HepG2 (cell line): ENCODE results near the gene BLOC1S4. TPM values are rescaled to one million over a fixed set of nuclear protein-coding genes. Genes with fewer than 3 reads are reported as not detected.

Experiments
- DR1 ChIP-seq: sonication (generic); formaldehyde crosslinking; IDR thresholded peaks from 2 replicates; pipeline ENCODE4 v1.8.0; 2021; ENCODE audit warnings: mild to moderate bottlenecking, missing genetic modification reagents, inconsistent platforms
- ELF3 ChIP-seq: IDR thresholded peaks from 2 replicates; pipeline ENCODE4 v1.6.1; 2016; ENCODE audit warnings: missing genetic modification reagents, missing compliant biosample characterization
- EZH2 ChIP-seq: conservative IDR thresholded peaks from 2 replicates; pipeline ENCODE4 v1.6.1; 2012; ENCODE audit warnings: mild to moderate bottlenecking, low read depth, low read length, moderate library complexity
- GATA4 ChIP-seq: sonication (generic); IDR thresholded peaks from 2 replicates; pipeline ENCODE4 v1.6.1; 2016; ENCODE audit warnings: antibody characterized with exemption, low read depth, borderline replicate concordance
- HES4 ChIP-seq: sonication (generic); formaldehyde crosslinking; IDR thresholded peaks from 2 replicates; pipeline ENCODE4 v1.9.0; 2021; ENCODE audit warnings: mild to moderate bottlenecking, missing genetic modification reagents, borderline replicate concordance
- JUN ChIP-seq: sonication (generic); formaldehyde crosslinking; IDR thresholded peaks from 2 replicates; pipeline ENCODE4 v1.4.0; 2020; ENCODE audit warnings: mild to moderate bottlenecking, missing genetic modification reagents
- KLF12 ChIP-seq: sonication (generic); formaldehyde crosslinking; IDR thresholded peaks from 2 replicates; pipeline ENCODE4 v1.4.0; 2020; ENCODE audit warnings: missing genetic modification reagents, borderline replicate concordance
- NAIF1 ChIP-seq: sonication (generic); formaldehyde crosslinking; IDR thresholded peaks from 2 replicates; pipeline ENCODE4 v1.5.0; 2020; ENCODE audit warnings: mild to moderate bottlenecking, missing genetic modification reagents, borderline replicate concordance
- NCOA1 ChIP-seq: sonication (generic); formaldehyde crosslinking; IDR thresholded peaks from 2 replicates; pipeline ENCODE4 v1.9.0; 2021; ENCODE audit warnings: missing genetic modification reagents
- RFX1 ChIP-seq: fragments of 450-650 bp; IDR thresholded peaks from 2 replicates; pipeline ENCODE4 v1.6.1; 2017
- SP5 ChIP-seq: IDR thresholded peaks from 2 replicates; pipeline ENCODE4 v1.6.1; 2016; ENCODE audit warnings: low read depth, borderline replicate concordance
- TAF15 ChIP-seq: fragments of 200-400 bp; formaldehyde crosslinking; IDR thresholded peaks from one replicate; pipeline ENCODE4 v1.6.1; 2018; ENCODE audit warnings: mild to moderate bottlenecking, low read depth, low read length; ENCODE audit not compliant: poor library complexity, severe bottlenecking
- ZBTB1 ChIP-seq: sonication (generic); formaldehyde crosslinking; IDR thresholded peaks from 2 replicates; pipeline ENCODE4 v1.4.0; 2020; ENCODE audit warnings: missing genetic modification reagents, borderline replicate concordance
- ZBTB44 ChIP-seq: sonication (generic); formaldehyde crosslinking; IDR thresholded peaks from 2 replicates; pipeline ENCODE4 v1.4.0; 2020; ENCODE audit warnings: missing genetic modification reagents
- ZNF260 ChIP-seq: sonication (generic); formaldehyde crosslinking; IDR thresholded peaks from 2 replicates; pipeline ENCODE4 v1.4.0; 2020; ENCODE audit warnings: missing genetic modification reagents, low read depth, mild to moderate bottlenecking, borderline replicate concordance
- ZNF574 ChIP-seq: sonication (generic); formaldehyde crosslinking; IDR thresholded peaks from 2 replicates; pipeline ENCODE4 v1.4.0; 2020; ENCODE audit warnings: missing genetic modification reagents
- ZNF660 ChIP-seq: sonication (generic); formaldehyde crosslinking; IDR thresholded peaks from 2 replicates; pipeline ENCODE4 v1.5.1; 2020; ENCODE audit warnings: mild to moderate bottlenecking, low read depth, missing genetic modification reagents, borderline replicate concordance
- ZNF674 ChIP-seq: sonication (generic); formaldehyde crosslinking; IDR thresholded peaks from 2 replicates; pipeline ENCODE4 v1.5.0; 2020; ENCODE audit warnings: low read depth, mild to moderate bottlenecking, missing genetic modification reagents
- ZNF777 ChIP-seq: sonication (generic); formaldehyde crosslinking; IDR thresholded peaks from 2 replicates; pipeline ENCODE4 v1.4.0; 2020; ENCODE audit warnings: missing genetic modification reagents
- polyA plus RNA-seq, 8 experiments: library from polyadenylated mRNA; depleted of rRNA in 3 of 8; stranded (reverse) in 7 of 8; unstranded in 1 of 8; fragments of >200 nt; fragmentation: Illumina TruSeq in 4 of 8; extraction: Trizol in 4 of 8; gene quantifications; 2 replicates each; pipeline versions ENCODE4 v1.2.1 to v1.2.3, GENCODE V29; 2011 to 2016; ENCODE audit warnings: low read depth in 4 of 8, missing spikeins in 1 of 8, mixed read lengths in 1 of 8; ENCODE audit not compliant: insufficient read depth in 1 of 8
- total RNA-seq, 5 experiments: library from RNA; depleted of rRNA; stranded (reverse); fragments of >200 nt; fragmentation: Illumina TruSeq; extraction: Trizol; gene quantifications; 2 replicates each; pipeline ENCODE4 v1.2.3, GENCODE V29; 2016; ENCODE audit warnings: low read depth in 1 of 5
- TF ChIP-seq, protein P1 (sequence below): sonication (generic); formaldehyde crosslinking; IDR thresholded peaks from 2 replicates; pipeline ENCODE4 v1.4.0; 2020; ENCODE audit warnings: missing genetic modification reagents, low read depth, mild to moderate bottlenecking, borderline replicate concordance
- TF ChIP-seq, protein P2 (sequence below): sonication (generic); formaldehyde crosslinking; IDR thresholded peaks from 2 replicates; pipeline ENCODE4 v1.8.0; 2022; ENCODE audit warnings: mild to moderate bottlenecking, missing genetic modification reagents, moderate library complexity
- TF ChIP-seq, protein P3 (sequence below): sonication (generic); formaldehyde crosslinking; IDR thresholded peaks from 2 replicates; pipeline ENCODE4 v1.5.0; 2020; ENCODE audit warnings: missing genetic modification reagents

BLOC1S4 gene
- total and polyA plus RNA-seq, 2 of the 13 experiments (the other 11 are each of a cell fraction or from before 2014, with no cell fraction given): 15.5 to 20.9 TPM

DNA sequence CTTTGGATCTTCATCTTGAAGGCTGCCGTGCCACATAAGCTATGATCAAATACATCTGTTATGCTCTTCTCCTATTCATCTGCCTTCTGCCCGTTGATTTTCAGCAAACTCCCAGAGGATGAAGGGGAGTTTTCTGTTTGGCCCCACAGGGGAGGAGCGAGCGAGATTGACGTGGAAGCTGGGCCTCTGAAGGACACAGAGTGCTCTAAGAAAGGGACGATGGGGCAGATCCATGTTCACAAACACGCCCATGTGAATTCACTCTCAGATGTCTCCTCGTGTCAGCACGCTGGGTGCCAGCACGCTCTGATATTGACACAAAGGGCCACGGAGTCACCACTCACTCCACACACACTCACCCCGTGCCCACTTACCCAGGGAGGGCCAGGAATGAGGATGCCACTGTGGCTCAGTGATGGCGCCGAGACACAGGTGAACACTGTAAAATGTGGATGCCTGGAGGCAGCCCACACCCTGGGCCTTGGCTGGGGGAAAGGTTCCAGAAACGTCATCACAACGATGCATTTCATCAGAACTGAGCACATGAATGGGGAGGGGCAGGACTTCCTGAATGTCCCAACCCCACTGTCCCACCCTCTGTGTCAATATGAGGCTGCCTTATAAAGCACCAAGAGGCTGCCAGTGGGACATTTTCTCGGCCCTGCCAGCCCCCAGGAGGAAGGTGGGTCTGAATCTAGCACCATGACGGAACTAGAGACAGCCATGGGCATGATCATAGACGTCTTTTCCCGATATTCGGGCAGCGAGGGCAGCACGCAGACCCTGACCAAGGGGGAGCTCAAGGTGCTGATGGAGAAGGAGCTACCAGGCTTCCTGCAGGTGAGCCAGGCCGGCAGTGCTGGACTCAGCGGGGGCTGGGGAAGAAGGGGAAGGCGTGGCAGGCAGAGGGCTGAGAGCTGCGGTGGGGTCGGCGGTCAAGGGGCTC lies 22.5 kb upstream of the BLOC1S4 start, which contains the start of gene S100P (continued):
- TF ChIP-seq, protein P1, sequence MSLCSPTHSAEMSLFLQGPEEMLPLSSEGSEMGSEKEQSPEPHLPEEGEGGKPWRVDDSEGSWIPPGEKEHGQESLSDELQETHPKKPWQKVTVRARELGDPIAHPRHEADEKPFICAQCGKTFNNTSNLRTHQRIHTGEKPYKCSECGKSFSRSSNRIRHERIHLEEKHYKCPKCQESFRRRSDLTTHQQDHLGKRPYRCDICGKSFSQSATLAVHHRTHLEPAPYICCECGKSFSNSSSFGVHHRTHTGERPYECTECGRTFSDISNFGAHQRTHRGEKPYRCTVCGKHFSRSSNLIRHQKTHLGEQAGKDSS (CRISPR knock-in tag): 0 out of 2 replicates have a peak, but pooled peaks have one; percentile 12
- TF ChIP-seq DR1 (peak; percentile 85; the same call in 1 of the 2 replicates), ZBTB44 (CRISPR knock-in tag) (no peak), HES4 (CRISPR knock-in tag) (no peak; the same call in 1 of the 2 replicates), JUN (CRISPR knock-in tag) (0 out of 2 replicates have a peak, but pooled peaks have one; percentile 8), ZNF674 (CRISPR knock-in tag) (peak; percentile 61; the same call in 1 of the 2 replicates), NCOA1 (CRISPR knock-in tag) (no peak), ZNF574 (CRISPR knock-in tag) (peak; percentile 51; the same call in 1 of the 2 replicates), ZNF777 (CRISPR knock-in tag) (peak; percentile 12), EZH2 (no peak), SP5 (CRISPR knock-in tag) (peak; percentile 98), ZNF660 (no peak), NAIF1 (no peak; the same call in 1 of the 2 replicates), ZBTB1 (CRISPR knock-in tag) (no peak), ZNF260 (CRISPR knock-in tag) (no peak), GATA4 (peak; percentile 84), ELF3 (CRISPR knock-in tag) (peak; percentile 96), TAF15 (peak; percentile 53), RFX1 (no peak), KLF12 (CRISPR knock-in tag) (no peak; the same call in 1 of the 2 replicates)
- TF ChIP-seq, protein P2, sequence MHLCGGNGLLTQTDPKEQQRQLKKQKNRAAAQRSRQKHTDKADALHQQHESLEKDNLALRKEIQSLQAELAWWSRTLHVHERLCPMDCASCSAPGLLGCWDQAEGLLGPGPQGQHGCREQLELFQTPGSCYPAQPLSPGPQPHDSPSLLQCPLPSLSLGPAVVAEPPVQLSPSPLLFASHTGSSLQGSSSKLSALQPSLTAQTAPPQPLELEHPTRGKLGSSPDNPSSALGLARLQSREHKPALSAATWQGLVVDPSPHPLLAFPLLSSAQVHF: no peak
- TF ChIP-seq, protein P3, sequence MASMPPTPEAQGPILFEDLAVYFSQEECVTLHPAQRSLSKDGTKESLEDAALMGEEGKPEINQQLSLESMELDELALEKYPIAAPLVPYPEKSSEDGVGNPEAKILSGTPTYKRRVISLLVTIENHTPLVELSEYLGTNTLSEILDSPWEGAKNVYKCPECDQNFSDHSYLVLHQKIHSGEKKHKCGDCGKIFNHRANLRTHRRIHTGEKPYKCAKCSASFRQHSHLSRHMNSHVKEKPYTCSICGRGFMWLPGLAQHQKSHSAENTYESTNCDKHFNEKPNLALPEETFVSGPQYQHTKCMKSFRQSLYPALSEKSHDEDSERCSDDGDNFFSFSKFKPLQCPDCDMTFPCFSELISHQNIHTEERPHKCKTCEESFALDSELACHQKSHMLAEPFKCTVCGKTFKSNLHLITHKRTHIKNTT (CRISPR knock-in tag): no peak
